GM12878 (cell line): ENCODE data around the gene IL6R. TPM values are rescaled to one million over a fixed set of nuclear protein-coding genes. Genes with fewer than 3 reads are reported as not detected.
"Not testable (repeated sequence)": the region's sequence is repeated elsewhere in the genome, so short reads cannot be mapped to it uniquely, and the experiment has no call there.

Experiments used
- ATAC-seq: fragments of 200-7000 bp; cut with Tn5 transposase; 3 replicates; pipeline ENCODE4 v1.9.1; 2020; ENCODE audit warnings: mild to moderate bottlenecking, moderate library complexity
- BruUV-seq: library from RNA; stranded (reverse); fragments of 400-500 nt; replicated peaks from 2 replicates; lab custom pipeline; 2021; lab: Mats Ljungman, UMichigan
- CTCF ChIA-PET: fragments of 300-600 bp; sonication (Branson Sonifier 250); formaldehyde crosslinking; extraction: SDS; loops from one replicate; lab custom pipeline; 2021; ENCODE audit warnings: inconsistent platforms; lab: Yijun Ruan, JAX
- POLR2A ChIA-PET: fragments of 350-600 bp; formaldehyde crosslinking; extraction: SDS; loops from one replicate; lab custom pipeline; 2021; ENCODE audit warnings: inconsistent platforms; lab: Charles Lee
- RAD21 ChIA-PET: fragments of 300-600 bp; sonication (Branson Sonifier 250); formaldehyde crosslinking; loops from one replicate; lab custom pipeline; 2023; ENCODE audit warnings: antibody characterized with exemption; ENCODE audit not compliant: unreplicated experiment; lab: Charles Lee
- SMC1A ChIA-PET: fragments of 300-600 bp; sonication (Branson Sonifier 250); formaldehyde crosslinking; loops from one replicate; lab custom pipeline; 2023; ENCODE audit not compliant: unreplicated experiment, uncharacterized antibody; lab: Charles Lee
- DNase-seq: peaks from one replicate; pipeline ENCODE4 v3.0.0-alpha.2; 2011; ENCODE audit warnings: low read depth, low spot score
- FAIRE-seq: peaks from 3 replicates; lab custom pipeline; 2011; peaks lifted over from hg19 to GRCh38; lab: Jason Lieb, UNC
- H2AFZ ChIP-seq: 2 replicates; pipeline ENCODE4 v1.6.0; 2011; ENCODE audit warnings: low read depth, low read length, control low read depth; ENCODE audit not compliant: control insufficient read depth
- H3K27ac ChIP-seq: 2 replicates; pipeline ENCODE4 v1.5.1; 2011; ENCODE audit warnings: control low read depth; ENCODE audit not compliant: control insufficient read depth, insufficient read depth
- H3K27me3 ChIP-seq, 2 experiments: replicated peaks in 1 of 2; 2 replicates each; pipeline versions ENCODE4 v1.6.0 to v1.6.1; 2011; ENCODE audit warnings: low read length in 1 of 2; ENCODE audit not compliant: control insufficient read depth in 2 of 2, insufficient read depth in 2 of 2
- H3K36me3 ChIP-seq, 2 experiments: 2 replicates each; pipeline ENCODE4 v1.5.1; 2011; ENCODE audit warnings: low read length in 1 of 2; ENCODE audit not compliant: control insufficient read depth in 2 of 2, insufficient read depth in 2 of 2
- H3K4me1 ChIP-seq: 2 replicates; pipeline ENCODE4 v1.6.1; 2011; ENCODE audit warnings: mild to moderate bottlenecking, low read length, moderate library complexity, mixed read lengths; ENCODE audit not compliant: control insufficient read depth, insufficient read depth
- H3K4me2 ChIP-seq: 2 replicates; pipeline ENCODE4 v1.6.0; 2011; ENCODE audit warnings: control low read depth; ENCODE audit not compliant: control insufficient read depth, insufficient read depth
- H3K4me3 ChIP-seq: fragments of 200-600 bp; sonication (generic); 2 replicates; pipeline ENCODE4 v1.5.1; 2016
- H3K79me2 ChIP-seq: 2 replicates; pipeline ENCODE4 v1.6.0; 2011; ENCODE audit warnings: low read length; ENCODE audit not compliant: control insufficient read depth, insufficient read depth
- H3K9ac ChIP-seq: 2 replicates; pipeline ENCODE4 v1.8.0; 2011; ENCODE audit warnings: low read length, control low read depth, mixed read lengths; ENCODE audit not compliant: control insufficient read depth, insufficient read depth
- H3K9me3 ChIP-seq: replicated peaks from 3 replicates; pipeline ENCODE4 v1.5.1; 2011; ENCODE audit warnings: mild to moderate bottlenecking, low read length; ENCODE audit not compliant: control insufficient read depth, insufficient read depth
- H4K20me1 ChIP-seq: 2 replicates; pipeline ENCODE4 v1.6.0; 2011; ENCODE audit not compliant: control insufficient read depth, insufficient read depth
- ATF7 ChIP-seq: fragments of 450-650 bp; IDR thresholded peaks from 2 replicates; pipeline ENCODE4 v1.6.1; 2016; ENCODE audit warnings: low read depth, mild to moderate bottlenecking
- CREB1 ChIP-seq: IDR thresholded peaks from 2 replicates; pipeline ENCODE4 v1.6.1; 2012; ENCODE audit warnings: low read depth, mild to moderate bottlenecking, inconsistent platforms
- CTCF ChIP-seq, 3 experiments: IDR thresholded peaks in 2 of 3; conservative IDR thresholded peaks in 1 of 3; 2 replicates each; pipeline ENCODE4 v1.5.1; 2011; ENCODE audit warnings: low read depth in 3 of 3, low read length in 3 of 3, mild to moderate bottlenecking in 3 of 3, control low read depth in 2 of 3, moderate library complexity in 2 of 3, inconsistent platforms in 1 of 3, mixed read lengths in 1 of 3; ENCODE audit not compliant: control insufficient read depth in 2 of 3, insufficient read depth in 1 of 3; ENCODE audit errors: extremely low read depth in 1 of 3
- FOXK2 ChIP-seq: fragments of 450-650 bp; IDR thresholded peaks from 2 replicates; pipeline ENCODE4 v1.6.1; 2017; ENCODE audit warnings: mild to moderate bottlenecking, moderate library complexity
- IRF4 ChIP-seq: IDR thresholded peaks from 2 replicates; pipeline ENCODE4 v1.6.1; 2011; ENCODE audit warnings: low read depth, low read length
- JUNB ChIP-seq: IDR thresholded peaks from 2 replicates; pipeline ENCODE4 v1.6.1; 2016; ENCODE audit warnings: antibody characterized with exemption, mild to moderate bottlenecking
- KLF5 ChIP-seq: fragments of 450-650 bp; IDR thresholded peaks from 2 replicates; pipeline ENCODE4 v1.6.1; 2014; ENCODE audit warnings: mild to moderate bottlenecking; ENCODE audit not compliant: partially characterized antibody
- LARP7 ChIP-seq: fragments of 450-650 bp; IDR thresholded peaks from 2 replicates; pipeline ENCODE4 v1.6.1; 2017; ENCODE audit warnings: mild to moderate bottlenecking
- MTA2 ChIP-seq: fragments of 450-650 bp; IDR thresholded peaks from 2 replicates; pipeline ENCODE4 v1.6.1; 2016; ENCODE audit warnings: low read depth, mild to moderate bottlenecking, moderate library complexity
- MYC ChIP-seq: IDR thresholded peaks from 2 replicates; pipeline ENCODE4 v1.6.1; 2011; ENCODE audit warnings: mild to moderate bottlenecking, low read length, moderate library complexity, inconsistent platforms; ENCODE audit not compliant: insufficient read depth, insufficient replicate concordance, insufficient read length, severe bottlenecking
- NFYB ChIP-seq: IDR thresholded peaks from 2 replicates; pipeline ENCODE4 v1.6.1; 2011; ENCODE audit warnings: low read depth, mild to moderate bottlenecking, low read length, improper control_type of control experiment, moderate library complexity; ENCODE audit not compliant: insufficient read depth
- NR2C1 ChIP-seq: fragments of 450-650 bp; IDR thresholded peaks from 2 replicates; pipeline ENCODE4 v1.6.1; 2017; ENCODE audit warnings: antibody characterized with exemption, mild to moderate bottlenecking, moderate library complexity
- POU2F2 ChIP-seq: IDR thresholded peaks from 3 replicates; pipeline ENCODE4 v1.6.1; 2011; ENCODE audit warnings: low read depth, mild to moderate bottlenecking, low read length, borderline replicate concordance
- STAT1 ChIP-seq: fragments of 450-650 bp; conservative IDR thresholded peaks from 2 replicates; pipeline ENCODE4 v1.6.1; 2014; ENCODE audit warnings: antibody characterized with exemption, mild to moderate bottlenecking
- SUZ12 ChIP-seq: fragments of 200-600 bp; sonication (generic); IDR thresholded peaks from one replicate; pipeline ENCODE4 v1.6.1; 2018; ENCODE audit warnings: antibody characterized with exemption, mild to moderate bottlenecking; ENCODE audit not compliant: unreplicated experiment
- TARDBP ChIP-seq: IDR thresholded peaks from 2 replicates; pipeline ENCODE4 v1.6.1; 2016; ENCODE audit warnings: borderline replicate concordance
- YBX1 ChIP-seq: fragments of 450-650 bp; IDR thresholded peaks from 2 replicates; pipeline ENCODE4 v1.6.1; 2016; ENCODE audit warnings: antibody characterized with exemption
- WGBS: methylation state at CpG from one replicate; pipeline ENCODE4 v1.1.6; 2016; ENCODE audit warnings: low lambda C conversion rate; ENCODE audit not compliant: insufficient replicate concordance, insufficient coverage; ENCODE audit errors: missing lambda C conversion rate; 5-methylcytosine and 5-hydroxymethylcytosine counted together
- in situ Hi-C: fragments of 300-500 bp; cut with MboI; formaldehyde crosslinking; loops from 9 replicates; pipeline ENCODE4 v1.14.3; 2018; ENCODE audit warnings: mixed read lengths
- intact Hi-C: fragments of 100-400 bp; cut with micrococcal nuclease; formaldehyde crosslinking; loops from one replicate; pipeline ENCODE4 v1.14.2; 2022; ENCODE audit not compliant: unreplicated experiment
- polyA plus RNA-seq, 11 experiments: library from polyadenylated mRNA; depleted of rRNA in 4 of 11; unstranded in 6 of 11; stranded (reverse) in 5 of 11; fragments of >200 nt; fragmentation: Nextera tagmentation in 4 of 11; fragmentation: Illumina TruSeq in 1 of 11; extraction: Ambion mirVana in 4 of 11; extraction: Trizol in 1 of 11; gene quantifications; 1 replicate in 1 of 11; 2 replicates in 10 of 11; pipeline versions ENCODE4 v1.2.1 to v1.2.3, GENCODE V29; 2011 to 2016; ENCODE audit warnings: inconsistent platforms in 2 of 11, missing spikeins in 2 of 11, low read depth in 1 of 11
- total RNA-seq, 4 experiments: library from RNA; depleted of rRNA in 3 of 4; stranded (reverse); fragments of >200 nt in 3 of 4; fragmentation: Illumina TruSeq in 1 of 4; extraction: Trizol in 1 of 4; gene quantifications; 2 replicates each; pipeline versions ENCODE4 v1.2.1 to v1.2.3, GENCODE V29; 2013 to 2021

The IL6R gene
- total and polyA plus RNA-seq, 10 of the 15 experiments (the other 5 are each of a cell fraction or from before 2014, with no cell fraction given) = 1.9 to 43.4 (median 17.5) TPM

DNA sequence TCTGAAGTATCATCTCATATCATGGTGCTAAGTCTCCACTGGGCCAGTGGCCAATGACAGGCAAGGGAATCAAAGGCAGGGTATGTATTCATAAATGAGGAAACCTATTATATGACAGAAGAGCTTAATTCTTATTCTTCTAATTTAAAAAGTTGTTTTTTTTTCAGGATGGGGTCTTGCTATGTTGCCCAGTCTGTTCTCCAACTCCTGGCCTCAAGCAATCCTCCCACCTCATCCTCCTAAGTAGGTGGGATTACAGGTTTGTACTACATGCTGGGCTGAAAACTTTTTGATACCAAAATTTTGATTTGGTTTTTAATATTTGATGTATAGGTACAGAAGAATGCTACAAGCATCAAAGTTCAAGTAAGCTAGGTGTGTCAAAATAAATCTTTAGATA, 44.9 kb upstream of the IL6R start:
- intact Hi-C loops = no loop called here
- no TSS peak for BruUV-seq
- H3K4me1 ChIP-seq = no peaks in the 10 kb centered on the region
- TF ChIP-seq TARDBP (no peak), NR2C1 (no peak), MYC (no peak), LARP7 (no peak), STAT1 (no peak), KLF5 (no peak), YBX1 (no peak), IRF4 (no peak), POU2F2 (no peak), CTCF (IDR thresholded peaks at IDR 0.05 in 2 of 3, conservative IDR thresholded peaks at IDR 0.05 in 1 of 3; ENCODE audit: control insufficient read depth in 2 of 3, extremely low read depth in 1 of 3, insufficient read depth in 1 of 3, low read depth in 3 of 3, low read length in 3 of 3) (no peak), ATF7 (no peak), SUZ12 (no peak), NFYB (no peak), CREB1 (no peak), MTA2 (no peak), JUNB (no peak), FOXK2 (no peak)
- DNase-seq (no peak), ATAC-seq (no peak), FAIRE-seq (no peak)
- no peak overlapping the region for H3K27ac ChIP-seq
- H3K4me3 ChIP-seq = no peak overlapping the region
- H4K20me1 ChIP-seq = no peaks in the 10 kb centered on the region
- H3K79me2 ChIP-seq = no peaks in the 10 kb centered on the region
- H3K9ac ChIP-seq = no peak overlapping the region
- H3K27me3 ChIP-seq = peaks cover 0 to 3% of the 10 kb centered on the region in 2 experiments; a peak in 1 of 4 replicates
- no peaks in the 10 kb centered on the region for H3K36me3 ChIP-seq
- SMC1A ChIA-PET = no interaction called here
- H3K4me2 ChIP-seq = no peak overlapping the region
- no peak overlapping the region for H2AFZ ChIP-seq
- CTCF ChIA-PET = interaction anchor here (1.3 to 2.0 kb wide), 2 partner anchors 16 to 84 kb away, joined by 4 to 5 read pairs; no protein-coding TSS in a partner anchor
- in situ Hi-C loops = no loop called here
- RAD21 ChIA-PET = no interaction called here
- POLR2A ChIA-PET = interaction anchor here (0.5 to 0.6 kb wide), 2 partner anchors 17 to 1367 kb away, joined by 3 to 10 read pairs; no protein-coding TSS in a partner anchor
- H3K9me3 ChIP-seq = no peaks in the 10 kb centered on the region; the same call in 2 of the 3 replicates

GRCh38 chr1:154360881-154361280, 44.3 kb upstream of the IL6R start:
- CTCF ChIA-PET = interaction anchor here (0.6 to 2.0 kb wide), 6 partner anchors 15 to 223 kb away, joined by 3 to 5 read pairs (median 4); no protein-coding TSS in a partner anchor
- H2AFZ ChIP-seq, DNase-seq, H3K4me2 ChIP-seq, FAIRE-seq, intact Hi-C loops, H3K36me3 ChIP-seq, H3K79me2 ChIP-seq, H3K9me3 ChIP-seq, in situ Hi-C loops, H3K27ac ChIP-seq, H3K27me3 ChIP-seq, H3K9ac ChIP-seq, BruUV-seq, ATAC-seq, H4K20me1 ChIP-seq, RAD21 ChIA-PET, H3K4me1 ChIP-seq, H3K4me3 ChIP-seq: not testable (repeated sequence)
- POLR2A ChIA-PET = interaction anchor here (0.5 kb wide), 2 partner anchors 361 to 1367 kb away, joined by 3 to 4 read pairs; no protein-coding TSS in a partner anchor
- SMC1A ChIA-PET = interaction anchor here (0.9 to 1.5 kb wide), 3 partner anchors 9 to 49 kb away, joined by 3 to 4 read pairs (median 4); no protein-coding TSS in a partner anchor
- 73% methylated on average over 5 of the region's 5 CpGs for WGBS
